ENCODE data around the gene PARVG.

- no peak for TF ChIP-seq EGR1 (conservative IDR thresholded peaks at IDR 0.05)
- TF ChIP-seq BMI1 (IDR thresholded peaks at IDR 0.05; ENCODE audit: low read length), result no peak
- no peak for TF ChIP-seq NFIX (CRISPR knock-in tag; IDR thresholded peaks at IDR 0.05; ENCODE audit: low read depth)
- no peak for TF ChIP-seq EP300 (IDR thresholded peaks at IDR 0.05; ENCODE audit: low read length)
- TF ChIP-seq KAT8 (IDR thresholded peaks at IDR 0.05; ENCODE audit: low read depth), result no peak
- TF ChIP-seq PPARD (CRISPR knock-in tag; IDR thresholded peaks at IDR 0.05), result no peak
- TF ChIP-seq CBX3 (IDR thresholded peaks at IDR 0.05; ENCODE audit: borderline replicate concordance in 1 of 2, low read length in 2 of 2), result no peak
These were observed 65.1 kb downstream of the PARVG start for GRCh38 chr22:44245867-44246266.

Data from K562 (cell line).